ENCODE data around the gene INSM1.

The INSM1 gene

DNA sequence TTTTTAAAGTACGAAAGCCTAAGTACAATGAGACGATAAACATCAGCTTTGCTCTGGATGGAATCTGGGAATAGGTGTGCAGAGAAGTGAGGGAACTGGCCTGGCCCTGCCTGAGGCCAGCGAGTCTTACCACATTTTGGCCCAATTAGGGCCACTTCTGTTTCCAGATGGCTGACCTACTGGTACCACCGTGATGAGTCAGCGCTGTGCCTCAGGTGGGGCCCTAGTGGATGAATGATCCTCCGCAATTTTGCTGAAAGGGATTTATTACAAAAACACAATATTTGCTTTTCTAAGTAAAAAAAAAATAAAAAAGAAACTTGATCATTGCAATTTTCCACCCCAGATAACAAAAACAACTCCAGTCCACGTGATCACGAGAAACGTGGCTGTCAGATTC lies 22.5 kb downstream of the INSM1 start:
- ATAC-seq (ENCODE audit: low read depth) (no peak), DNase-seq (ENCODE audit: low spot score) (no peak)
- Histone ChIP-seq H3K27ac (ENCODE audit: poor library complexity, severe bottlenecking) (no peak overlapping the region), H3K36me3 (ENCODE audit: low read depth) (no peaks in the 10 kb centered on the region), H3K27me3 (ENCODE audit: insufficient read depth, poor library complexity, severe bottlenecking) (no peaks in the 10 kb centered on the region), H3K4me1 (ENCODE audit: insufficient read depth, poor library complexity, severe bottlenecking) (no peaks in the 10 kb centered on the region), H3K9me3 (ENCODE audit: severe bottlenecking) (no peaks in the 10 kb centered on the region), H3K4me3 (ENCODE audit: severe bottlenecking) (no peak overlapping the region)
- TF ChIP-seq, protein P1, sequence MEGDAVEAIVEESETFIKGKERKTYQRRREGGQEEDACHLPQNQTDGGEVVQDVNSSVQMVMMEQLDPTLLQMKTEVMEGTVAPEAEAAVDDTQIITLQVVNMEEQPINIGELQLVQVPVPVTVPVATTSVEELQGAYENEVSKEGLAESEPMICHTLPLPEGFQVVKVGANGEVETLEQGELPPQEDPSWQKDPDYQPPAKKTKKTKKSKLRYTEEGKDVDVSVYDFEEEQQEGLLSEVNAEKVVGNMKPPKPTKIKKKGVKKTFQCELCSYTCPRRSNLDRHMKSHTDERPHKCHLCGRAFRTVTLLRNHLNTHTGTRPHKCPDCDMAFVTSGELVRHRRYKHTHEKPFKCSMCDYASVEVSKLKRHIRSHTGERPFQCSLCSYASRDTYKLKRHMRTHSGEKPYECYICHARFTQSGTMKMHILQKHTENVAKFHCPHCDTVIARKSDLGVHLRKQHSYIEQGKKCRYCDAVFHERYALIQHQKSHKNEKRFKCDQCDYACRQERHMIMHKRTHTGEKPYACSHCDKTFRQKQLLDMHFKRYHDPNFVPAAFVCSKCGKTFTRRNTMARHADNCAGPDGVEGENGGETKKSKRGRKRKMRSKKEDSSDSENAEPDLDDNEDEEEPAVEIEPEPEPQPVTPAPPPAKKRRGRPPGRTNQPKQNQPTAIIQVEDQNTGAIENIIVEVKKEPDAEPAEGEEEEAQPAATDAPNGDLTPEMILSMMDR (IDR thresholded peaks at IDR 0.05; ENCODE audit: poor library complexity, severe bottlenecking): no peak

DNA sequence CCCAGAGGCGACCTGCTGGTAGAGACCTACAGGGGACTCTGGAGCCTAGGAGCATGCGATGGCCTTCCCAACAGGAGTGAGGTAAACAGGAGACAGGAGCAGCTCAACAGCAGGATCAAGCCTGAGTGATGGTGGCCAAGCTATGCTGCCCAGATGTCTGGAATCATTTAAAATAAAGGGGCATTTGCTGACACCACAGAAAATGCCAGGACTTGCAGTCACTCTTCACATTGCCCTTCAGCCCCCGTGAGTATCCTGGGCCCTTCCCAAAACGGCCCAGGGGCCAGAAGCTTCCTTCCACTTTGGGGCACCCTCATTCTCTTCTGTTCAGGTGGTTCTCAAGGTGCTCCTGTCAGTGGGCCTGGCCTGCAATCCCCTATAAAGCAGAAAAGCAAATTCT lies 23.2 kb downstream of the INSM1 start:
- Histone ChIP-seq H3K9me3 (ENCODE audit: severe bottlenecking) (no peaks in the 10 kb centered on the region), H3K27me3 (ENCODE audit: insufficient read depth, poor library complexity, severe bottlenecking) (no peaks in the 10 kb centered on the region), H3K27ac (ENCODE audit: poor library complexity, severe bottlenecking) (no peak overlapping the region), H3K4me1 (ENCODE audit: insufficient read depth, poor library complexity, severe bottlenecking) (no peaks in the 10 kb centered on the region), H3K36me3 (ENCODE audit: low read depth) (no peaks in the 10 kb centered on the region), H3K4me3 (ENCODE audit: severe bottlenecking) (no peak overlapping the region)
- DNase-seq (ENCODE audit: low spot score) (no peak), ATAC-seq (ENCODE audit: low read depth) (no peak)
- TF ChIP-seq, protein P1 (IDR thresholded peaks at IDR 0.05; ENCODE audit: poor library complexity, severe bottlenecking): no peak

GRCh38 chr20:20391766-20392165 lies 23.9 kb downstream of the INSM1 start:
- Histone ChIP-seq H3K36me3 (ENCODE audit: low read depth) (no peaks in the 10 kb centered on the region), H3K9me3 (ENCODE audit: severe bottlenecking) (no peaks in the 10 kb centered on the region), H3K4me3 (ENCODE audit: severe bottlenecking) (no peak overlapping the region), H3K27ac (ENCODE audit: poor library complexity, severe bottlenecking) (no peak overlapping the region), H3K27me3 (ENCODE audit: insufficient read depth, poor library complexity, severe bottlenecking) (no peaks in the 10 kb centered on the region), H3K4me1 (ENCODE audit: insufficient read depth, poor library complexity, severe bottlenecking) (no peaks in the 10 kb centered on the region)
- ATAC-seq (ENCODE audit: low read depth) (no peak), DNase-seq (ENCODE audit: low spot score) (no peak)
- TF ChIP-seq, protein P1 (IDR thresholded peaks at IDR 0.05; ENCODE audit: poor library complexity, severe bottlenecking): no peak

DNA sequence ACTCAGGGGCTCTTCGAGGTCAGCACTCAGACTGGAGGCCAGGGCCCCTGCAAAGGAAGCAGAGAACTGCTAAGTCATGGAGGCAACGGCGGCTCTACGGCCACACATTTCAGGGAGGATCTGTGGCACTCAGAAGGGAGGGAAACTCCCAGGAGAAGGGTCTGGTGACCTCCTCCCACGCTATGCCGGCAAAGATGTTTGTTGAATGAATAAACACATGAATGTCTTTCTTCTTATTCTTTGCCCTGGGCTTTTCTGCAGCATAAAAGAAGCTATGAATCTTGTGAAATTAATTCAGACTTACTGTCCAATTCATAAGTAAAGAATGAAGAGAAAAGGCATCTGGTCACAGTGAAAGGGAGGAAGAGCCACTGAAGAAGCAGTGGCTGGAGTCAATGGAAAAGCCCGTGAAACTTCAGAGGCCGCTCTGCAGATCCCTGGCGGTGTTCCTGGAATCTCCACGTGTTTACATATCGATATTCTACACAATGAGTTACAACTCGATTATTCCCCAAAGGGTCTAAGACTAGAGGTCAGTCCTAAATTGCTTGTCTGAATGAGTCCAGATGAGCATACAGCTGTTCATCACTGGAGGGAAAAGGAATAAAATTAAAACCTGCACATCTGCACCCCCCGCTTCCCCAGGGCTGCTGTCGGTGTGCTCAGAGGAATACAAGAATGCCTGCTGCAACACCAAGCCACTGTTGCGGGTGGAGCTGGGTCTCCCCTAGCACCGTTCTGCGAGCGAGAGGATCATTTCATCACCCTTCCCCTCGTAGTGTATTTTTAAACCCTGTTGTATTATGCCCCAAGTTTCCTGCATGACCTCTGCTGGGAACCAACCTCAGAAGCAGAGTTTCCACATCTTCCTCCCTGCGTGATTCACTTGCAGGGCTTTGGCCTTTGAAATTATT lies 25.6 kb downstream of the INSM1 start:
- Histone ChIP-seq H3K4me1 (ENCODE audit: insufficient read depth, poor library complexity, severe bottlenecking) (no peaks in the 10 kb centered on the region), H3K4me3 (ENCODE audit: severe bottlenecking) (no peak overlapping the region), H3K27ac (ENCODE audit: poor library complexity, severe bottlenecking) (no peak overlapping the region), H3K9me3 (ENCODE audit: severe bottlenecking) (no peaks in the 10 kb centered on the region), H3K27me3 (ENCODE audit: insufficient read depth, poor library complexity, severe bottlenecking) (no peaks in the 10 kb centered on the region), H3K36me3 (ENCODE audit: low read depth) (no peaks in the 10 kb centered on the region)
- DNase-seq (ENCODE audit: low spot score): no peak
- TF ChIP-seq, protein P1 (IDR thresholded peaks at IDR 0.05; ENCODE audit: poor library complexity, severe bottlenecking): no peak
- no peak for ATAC-seq (ENCODE audit: low read depth)

DNA sequence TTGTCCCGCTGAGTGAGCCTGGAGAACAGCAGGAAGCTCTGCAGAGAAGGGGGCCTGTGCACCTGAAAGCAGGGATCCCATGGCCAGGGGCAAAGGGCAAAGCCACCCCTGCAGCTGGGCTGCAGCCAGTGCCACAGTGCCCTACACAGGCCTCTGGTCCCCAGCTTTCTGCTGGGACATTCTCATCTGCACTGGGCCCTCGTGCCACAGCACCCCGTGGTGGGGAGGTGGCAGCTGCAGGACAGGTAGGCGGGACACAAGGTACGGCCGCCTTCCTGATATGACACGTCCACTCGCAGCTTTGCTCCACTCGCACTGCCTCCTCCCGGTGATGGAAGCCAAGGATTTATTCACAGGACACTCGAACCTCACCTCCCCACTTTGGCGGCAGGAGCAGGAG lies 27.2 kb downstream of the INSM1 start:
- Histone ChIP-seq H3K4me1 (ENCODE audit: insufficient read depth, poor library complexity, severe bottlenecking) (no peaks in the 10 kb centered on the region), H3K36me3 (ENCODE audit: low read depth) (no peaks in the 10 kb centered on the region), H3K27me3 (ENCODE audit: insufficient read depth, poor library complexity, severe bottlenecking) (no peaks in the 10 kb centered on the region), H3K4me3 (ENCODE audit: severe bottlenecking) (no peak overlapping the region), H3K27ac (ENCODE audit: poor library complexity, severe bottlenecking) (no peak overlapping the region), H3K9me3 (ENCODE audit: severe bottlenecking) (no peaks in the 10 kb centered on the region)
- TF ChIP-seq, protein P1 (IDR thresholded peaks at IDR 0.05; ENCODE audit: poor library complexity, severe bottlenecking): no peak
- DNase-seq (ENCODE audit: low spot score) (no peak), ATAC-seq (ENCODE audit: low read depth) (no peak)

Measured in RWPE2 (cell line).